KMS-11 (cell line): ENCODE measurements around the gene C17orf100.

Source experiments
- H2AFZ ChIP-seq: fragments of 200-600 bp; sonication (generic); 2 replicates; pipeline ENCODE4 v1.6.1; 2016; ENCODE audit warnings: antibody characterized with exemption, mixed run types, low read depth
- H3K27ac ChIP-seq: fragments of 200-600 bp; sonication (generic); 2 replicates; pipeline ENCODE4 v1.6.1; 2016; ENCODE audit warnings: mild to moderate bottlenecking, mixed run types
- H3K27me3 ChIP-seq: fragments of 200-600 bp; sonication (generic); 2 replicates; pipeline ENCODE4 v1.6.1; 2017; ENCODE audit warnings: mild to moderate bottlenecking, low read depth, mixed run types, moderate library complexity; ENCODE audit not compliant: insufficient read depth
- H3K36me3 ChIP-seq: fragments of 200-600 bp; sonication (generic); 2 replicates; pipeline ENCODE4 v1.6.1; 2017; ENCODE audit warnings: mild to moderate bottlenecking, mixed run types; ENCODE audit not compliant: insufficient read depth
- H3K4me1 ChIP-seq: fragments of 200-600 bp; sonication (generic); 2 replicates; pipeline ENCODE4 v1.6.1; 2016; ENCODE audit warnings: mild to moderate bottlenecking, low read depth, mixed run types; ENCODE audit not compliant: poor library complexity, severe bottlenecking
- H3K4me2 ChIP-seq: fragments of 200-600 bp; sonication (generic); 2 replicates; pipeline ENCODE4 v1.7.0; 2016; ENCODE audit warnings: mild to moderate bottlenecking, mixed run types
- H3K4me3 ChIP-seq: fragments of 200-600 bp; sonication (generic); IDR thresholded peaks from 2 replicates; pipeline ENCODE4 v1.6.1; 2017; ENCODE audit warnings: low read depth, low read length, mixed read lengths; ENCODE audit not compliant: insufficient read depth
- H3K79me2 ChIP-seq: fragments of 200-600 bp; sonication (generic); 2 replicates; pipeline ENCODE4 v1.6.1; 2016; ENCODE audit warnings: low read depth, mixed run types; ENCODE audit not compliant: insufficient read depth
- H3K9ac ChIP-seq: fragments of 200-600 bp; sonication (generic); 2 replicates; pipeline ENCODE4 v1.6.1; 2016; ENCODE audit warnings: mild to moderate bottlenecking, mixed run types
- H4K20me1 ChIP-seq: fragments of 200-600 bp; sonication (generic); 2 replicates; pipeline ENCODE4 v1.6.1; 2016; ENCODE audit warnings: mild to moderate bottlenecking, mixed run types; ENCODE audit not compliant: insufficient read depth
- CTCF ChIP-seq: fragments of 200-600 bp; sonication (generic); conservative IDR thresholded peaks from 2 replicates; pipeline ENCODE4 v1.6.1; 2017; ENCODE audit warnings: low read depth, mild to moderate bottlenecking, antibody characterized with exemption, low read length, moderate library complexity, mixed read lengths

C17orf100 gene

GRCh38 chr17:6698004-6698403, 46.4 kb downstream of the C17orf100 start:
- no peak overlapping the region for H2AFZ ChIP-seq
- H3K4me2 ChIP-seq = no peak overlapping the region
- no peaks in the 10 kb centered on the region for H3K27me3 ChIP-seq
- H3K4me3 ChIP-seq = no peak overlapping the region
- no peaks in the 10 kb centered on the region for H3K36me3 ChIP-seq
- H4K20me1 ChIP-seq = no peaks in the 10 kb centered on the region
- no peaks in the 10 kb centered on the region for H3K4me1 ChIP-seq
- no peaks in the 10 kb centered on the region for H3K79me2 ChIP-seq
- H3K27ac ChIP-seq = no peak overlapping the region
- no peak for TF ChIP-seq CTCF
- H3K9ac ChIP-seq = no peak overlapping the region

- Histone ChIP-seq H3K27ac (no peak overlapping the region), H3K79me2 (no peaks in the 10 kb centered on the region), H3K4me2 (no peak overlapping the region), H3K4me3 (no peak overlapping the region), H2AFZ (no peak overlapping the region), H3K9ac (no peak overlapping the region), H4K20me1 (no peaks in the 10 kb centered on the region), H3K27me3 (no peaks in the 10 kb centered on the region), H3K4me1 (no peaks in the 10 kb centered on the region), H3K36me3 (no peaks in the 10 kb centered on the region)
- TF ChIP-seq CTCF = no peak
Observed at GRCh38 chr17:6699997-6700947, 48.7 kb downstream of the C17orf100 start.

- H3K4me3 ChIP-seq = no peak overlapping the region
- H3K27me3 ChIP-seq = no peaks in the 10 kb centered on the region
- H3K4me1 ChIP-seq = no peaks in the 10 kb centered on the region
- H3K36me3 ChIP-seq = no peaks in the 10 kb centered on the region
- H2AFZ ChIP-seq = no peak overlapping the region
- TF ChIP-seq CTCF = no peak
- H3K9ac ChIP-seq = no peak overlapping the region
- no peaks in the 10 kb centered on the region for H4K20me1 ChIP-seq
- no peak overlapping the region for H3K4me2 ChIP-seq
- no peak overlapping the region for H3K27ac ChIP-seq
- no peaks in the 10 kb centered on the region for H3K79me2 ChIP-seq
Observed at GRCh38 chr17:6700948-6701307, 49.4 kb downstream of the C17orf100 start.

- no peak overlapping the region for H3K4me2 ChIP-seq
- no peaks in the 10 kb centered on the region for H3K79me2 ChIP-seq
- TF ChIP-seq CTCF = no peak
- no peaks in the 10 kb centered on the region for H4K20me1 ChIP-seq
- H3K27me3 ChIP-seq = no peaks in the 10 kb centered on the region
- no peak overlapping the region for H3K27ac ChIP-seq
- H3K9ac ChIP-seq = no peak overlapping the region
- no peak overlapping the region for H3K4me3 ChIP-seq
- H3K36me3 ChIP-seq = no peaks in the 10 kb centered on the region
- no peaks in the 10 kb centered on the region for H3K4me1 ChIP-seq
- no peak overlapping the region for H2AFZ ChIP-seq
Observed at GRCh38 chr17:6701719-6702118, 50.2 kb downstream of the C17orf100 start.
